ENCODE results near the gene CFLAR. TPM values are rescaled to one million over a fixed set of nuclear protein-coding genes. Genes with fewer than 3 reads are reported as not detected.

The CFLAR gene
- total and polyA plus RNA-seq, 2 of the 13 experiments (the other 11 are each of a cell fraction or from before 2014, with no cell fraction given) = 43.8 to 92.1 TPM

DNA sequence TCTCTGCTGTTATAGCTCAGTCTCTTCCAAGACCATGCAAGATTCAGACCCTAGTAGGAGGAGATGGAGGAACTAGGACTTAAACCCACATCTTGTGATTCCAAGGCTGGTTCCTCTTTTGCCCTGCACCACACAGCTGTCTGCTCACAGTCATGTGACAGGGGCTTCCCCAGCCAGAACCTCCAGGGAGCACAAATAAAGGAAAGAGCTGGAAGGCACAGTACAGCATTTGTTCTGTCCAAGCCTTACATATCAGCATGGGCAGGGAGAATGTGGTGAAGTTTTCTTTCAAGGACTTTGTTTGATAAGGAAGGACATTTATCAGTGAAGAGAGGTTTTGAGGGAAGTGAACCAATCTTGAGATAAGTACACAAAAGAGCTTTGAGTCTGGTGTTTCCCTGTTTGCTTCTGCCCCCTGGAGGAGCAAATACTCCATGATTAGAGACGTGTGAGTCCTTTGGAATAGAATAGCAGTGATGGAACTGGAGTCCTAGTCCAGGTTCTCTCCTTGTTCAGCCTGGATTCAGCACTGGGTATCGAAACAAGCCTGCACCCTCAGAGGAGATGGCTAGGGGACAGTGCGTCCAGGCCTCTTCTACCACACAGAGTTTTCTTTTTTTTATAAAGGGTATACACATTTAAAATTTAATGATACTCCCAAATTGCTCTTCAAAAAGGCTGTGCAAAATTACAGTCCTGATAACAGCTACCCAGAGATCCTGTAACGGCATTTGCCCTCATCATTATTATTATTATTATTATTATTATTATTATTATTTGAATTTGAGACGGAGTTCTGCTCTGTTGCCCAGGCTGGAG lies 42.4 kb downstream of the CFLAR start (continued):
- TF ChIP-seq, protein P1, sequence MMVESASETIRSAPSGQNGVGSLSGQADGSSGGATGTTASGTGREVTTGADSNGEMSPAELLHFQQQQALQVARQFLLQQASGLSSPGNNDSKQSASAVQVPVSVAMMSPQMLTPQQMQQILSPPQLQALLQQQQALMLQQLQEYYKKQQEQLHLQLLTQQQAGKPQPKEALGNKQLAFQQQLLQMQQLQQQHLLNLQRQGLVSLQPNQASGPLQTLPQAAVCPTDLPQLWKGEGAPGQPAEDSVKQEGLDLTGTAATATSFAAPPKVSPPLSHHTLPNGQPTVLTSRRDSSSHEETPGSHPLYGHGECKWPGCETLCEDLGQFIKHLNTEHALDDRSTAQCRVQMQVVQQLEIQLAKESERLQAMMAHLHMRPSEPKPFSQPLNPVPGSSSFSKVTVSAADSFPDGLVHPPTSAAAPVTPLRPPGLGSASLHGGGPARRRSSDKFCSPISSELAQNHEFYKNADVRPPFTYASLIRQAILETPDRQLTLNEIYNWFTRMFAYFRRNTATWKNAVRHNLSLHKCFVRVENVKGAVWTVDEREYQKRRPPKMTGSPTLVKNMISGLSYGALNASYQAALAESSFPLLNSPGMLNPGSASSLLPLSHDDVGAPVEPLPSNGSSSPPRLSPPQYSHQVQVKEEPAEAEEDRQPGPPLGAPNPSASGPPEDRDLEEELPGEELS (CRISPR knock-in tag; IDR thresholded peaks at IDR 0.05) = peak; percentile 40; the same call in 1 of the 2 replicates
- TF ChIP-seq RXRB (CRISPR knock-in tag; IDR thresholded peaks at IDR 0.05; ENCODE audit: borderline replicate concordance) = peak; percentile 40; the same call in 1 of the 2 replicates
- TF ChIP-seq STAG1 (CRISPR knock-in tag; IDR thresholded peaks at IDR 0.05) = peak; percentile 94
- TF ChIP-seq ZEB1 (IDR thresholded peaks at IDR 0.05; ENCODE audit: insufficient replicate concordance, low read depth) = peak; percentile 42
- no peak for TF ChIP-seq PTBP1 (IDR thresholded peaks at IDR 0.05; ENCODE audit: low read depth, low read length, poor library complexity, severe bottlenecking)
- peak; percentile 8; the same call in 1 of the 2 replicates for TF ChIP-seq FOXJ3 (CRISPR knock-in tag; IDR thresholded peaks at IDR 0.05; ENCODE audit: borderline replicate concordance)
- 0 out of 2 replicates have a peak, but pooled peaks have one; percentile 64 for TF ChIP-seq ZNF567 (CRISPR knock-in tag; IDR thresholded peaks at IDR 0.05; ENCODE audit: borderline replicate concordance)
- no peak for TF ChIP-seq MBNL3 (CRISPR knock-in tag; conservative IDR thresholded peaks at IDR 0.05)
- TF ChIP-seq CHD4 (IDR thresholded peaks at IDR 0.05; ENCODE audit: borderline replicate concordance, low read length) = no peak
- peak; percentile 79 for TF ChIP-seq ZNF205 (CRISPR knock-in tag; IDR thresholded peaks at IDR 0.05)
- TF ChIP-seq SKI (IDR thresholded peaks at IDR 0.05; ENCODE audit: partially characterized antibody) = no peak
- TF ChIP-seq FOXP1 (IDR thresholded peaks at IDR 0.05) = no peak
- TF ChIP-seq FOXP1 (CRISPR knock-in tag; IDR thresholded peaks at IDR 0.05) = no peak
- TF ChIP-seq KDM5A (IDR thresholded peaks at IDR 0.05; ENCODE audit: borderline replicate concordance, low read length) = peak; percentile 50; the same call in 1 of the 2 replicates
- no peak for TF ChIP-seq ZNF768 (CRISPR knock-in tag; IDR thresholded peaks at IDR 0.05)
- TF ChIP-seq PLRG1 (conservative IDR thresholded peaks at IDR 0.05) = no peak
- no peak for TF ChIP-seq SRSF4 (IDR thresholded peaks at IDR 0.05; ENCODE audit: low read depth, low read length, poor library complexity, severe bottlenecking)
- TF ChIP-seq ZNF883 (CRISPR knock-in tag; IDR thresholded peaks at IDR 0.05; ENCODE audit: not compliant biosample characterization) = no peak
- TF ChIP-seq ZFAT (CRISPR knock-in tag; conservative IDR thresholded peaks at IDR 0.05) = no peak
- TF ChIP-seq PHF8 (CRISPR knock-in tag; IDR thresholded peaks at IDR 0.05) = 0 out of 2 replicates have a peak, but pooled peaks have one; percentile 19
- TF ChIP-seq, protein P2, sequence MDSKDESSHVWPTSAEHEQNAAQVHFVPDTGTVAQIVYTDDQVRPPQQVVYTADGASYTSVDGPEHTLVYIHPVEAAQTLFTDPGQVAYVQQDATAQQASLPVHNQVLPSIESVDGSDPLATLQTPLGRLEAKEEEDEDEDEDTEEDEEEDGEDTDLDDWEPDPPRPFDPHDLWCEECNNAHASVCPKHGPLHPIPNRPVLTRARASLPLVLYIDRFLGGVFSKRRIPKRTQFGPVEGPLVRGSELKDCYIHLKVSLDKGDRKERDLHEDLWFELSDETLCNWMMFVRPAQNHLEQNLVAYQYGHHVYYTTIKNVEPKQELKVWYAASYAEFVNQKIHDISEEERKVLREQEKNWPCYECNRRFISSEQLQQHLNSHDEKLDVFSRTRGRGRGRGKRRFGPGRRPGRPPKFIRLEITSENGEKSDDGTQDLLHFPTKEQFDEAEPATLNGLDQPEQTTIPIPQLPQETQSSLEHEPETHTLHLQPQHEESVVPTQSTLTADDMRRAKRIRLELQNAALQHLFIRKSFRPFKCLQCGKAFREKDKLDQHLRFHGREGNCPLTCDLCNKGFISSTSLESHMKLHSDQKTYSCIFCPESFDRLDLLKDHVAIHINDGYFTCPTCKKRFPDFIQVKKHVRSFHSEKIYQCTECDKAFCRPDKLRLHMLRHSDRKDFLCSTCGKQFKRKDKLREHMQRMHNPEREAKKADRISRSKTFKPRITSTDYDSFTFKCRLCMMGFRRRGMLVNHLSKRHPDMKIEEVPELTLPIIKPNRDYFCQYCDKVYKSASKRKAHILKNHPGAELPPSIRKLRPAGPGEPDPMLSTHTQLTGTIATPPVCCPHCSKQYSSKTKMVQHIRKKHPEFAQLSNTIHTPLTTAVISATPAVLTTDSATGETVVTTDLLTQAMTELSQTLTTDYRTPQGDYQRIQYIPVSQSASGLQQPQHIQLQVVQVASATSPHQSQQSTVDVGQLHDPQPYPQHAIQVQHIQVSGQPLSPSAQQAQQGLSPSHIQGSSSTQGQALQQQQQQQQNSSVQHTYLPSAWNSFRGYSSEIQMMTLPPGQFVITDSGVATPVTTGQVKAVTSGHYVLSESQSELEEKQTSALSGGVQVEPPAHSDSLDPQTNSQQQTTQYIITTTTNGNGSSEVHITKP (CRISPR knock-in tag; IDR thresholded peaks at IDR 0.05; ENCODE audit: low read depth) = 0 out of 2 replicates have a peak, but pooled peaks have one; percentile 38
- TF ChIP-seq POGZ (CRISPR knock-in tag; IDR thresholded peaks at IDR 0.05) = 0 out of 2 replicates have a peak, but pooled peaks have one; percentile 34
- TF ChIP-seq ZNF788 (CRISPR knock-in tag; IDR thresholded peaks at IDR 0.05; ENCODE audit: borderline replicate concordance) = no peak; the same call in 1 of the 2 replicates
- TF ChIP-seq LCORL (IDR thresholded peaks at IDR 0.05) = no peak
- peak; percentile 52; the same call in 1 of the 2 replicates for TF ChIP-seq LCORL (CRISPR knock-in tag; IDR thresholded peaks at IDR 0.05)
- TF ChIP-seq ZNF317 (CRISPR knock-in tag; IDR thresholded peaks at IDR 0.05) = peak; percentile 50; the same call in 1 of the 2 replicates
